ENCODE results near the gene RNF2. TPM values are rescaled to one million over a fixed set of nuclear protein-coding genes. Genes with fewer than 3 reads are reported as not detected.

RNF2 gene
- total RNA-seq, 4 donors from 2014 or later: 15.2 to 29.1 (median 20.5) TPM

DNA sequence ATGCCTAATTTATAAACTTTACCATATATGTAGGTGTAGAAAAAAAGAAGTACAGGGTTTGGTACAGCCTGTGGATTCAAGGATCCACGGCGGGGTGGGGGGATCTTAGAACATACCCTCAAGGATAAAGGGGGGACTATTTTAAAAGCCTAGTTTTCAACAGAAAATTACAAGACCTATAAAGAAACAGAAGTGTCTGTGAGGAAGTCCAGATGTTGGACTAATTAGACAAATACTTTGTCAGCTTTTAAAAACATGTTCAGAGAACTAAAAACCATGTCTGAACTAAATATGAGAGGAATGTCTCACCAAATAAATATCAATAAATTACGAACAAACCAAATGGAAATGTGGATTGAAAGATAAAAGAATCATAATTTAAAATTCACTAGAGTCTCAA is 59.8 kb downstream of the RNF2 start:
- no peak for TF ChIP-seq POLR2AphosphoS5 (IDR thresholded peaks at IDR 0.05)
- TF ChIP-seq POLR2A (IDR thresholded peaks at IDR 0.05): no peak
- TF ChIP-seq, protein P1, sequence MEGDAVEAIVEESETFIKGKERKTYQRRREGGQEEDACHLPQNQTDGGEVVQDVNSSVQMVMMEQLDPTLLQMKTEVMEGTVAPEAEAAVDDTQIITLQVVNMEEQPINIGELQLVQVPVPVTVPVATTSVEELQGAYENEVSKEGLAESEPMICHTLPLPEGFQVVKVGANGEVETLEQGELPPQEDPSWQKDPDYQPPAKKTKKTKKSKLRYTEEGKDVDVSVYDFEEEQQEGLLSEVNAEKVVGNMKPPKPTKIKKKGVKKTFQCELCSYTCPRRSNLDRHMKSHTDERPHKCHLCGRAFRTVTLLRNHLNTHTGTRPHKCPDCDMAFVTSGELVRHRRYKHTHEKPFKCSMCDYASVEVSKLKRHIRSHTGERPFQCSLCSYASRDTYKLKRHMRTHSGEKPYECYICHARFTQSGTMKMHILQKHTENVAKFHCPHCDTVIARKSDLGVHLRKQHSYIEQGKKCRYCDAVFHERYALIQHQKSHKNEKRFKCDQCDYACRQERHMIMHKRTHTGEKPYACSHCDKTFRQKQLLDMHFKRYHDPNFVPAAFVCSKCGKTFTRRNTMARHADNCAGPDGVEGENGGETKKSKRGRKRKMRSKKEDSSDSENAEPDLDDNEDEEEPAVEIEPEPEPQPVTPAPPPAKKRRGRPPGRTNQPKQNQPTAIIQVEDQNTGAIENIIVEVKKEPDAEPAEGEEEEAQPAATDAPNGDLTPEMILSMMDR (IDR thresholded peaks at IDR 0.05): no peak
- no peak for TF ChIP-seq EP300 (IDR thresholded peaks at IDR 0.05; ENCODE audit: low read depth)
- in situ Hi-C loops (cut with MboI; ENCODE audit: low pct_ligation_motif_present in 1 of 4, low pct_unique_long_range_greater_than_20kb in 1 of 4, low sequenced_read_pairs in 3 of 4) (no loop called here), intact Hi-C loops (cut with DNase I; ENCODE audit: low total_unique reads) (no loop called here)
- no peak for DNase-seq
- no peak overlapping the region for H3K27ac ChIP-seq
- 91 to 92% methylated on average over 3 of the region's 3 CpGs for WGBS, 2 donors (ENCODE audit: low coverage in 1 of 2)
- H3K36me3 ChIP-seq: peaks cover 0 to 23% (median 4%) of the 10 kb centered on the region in 4 donors
- no peaks in the 10 kb centered on the region for H3K27me3 ChIP-seq
- no peak overlapping the region for H3K4me3 ChIP-seq
- H3K4me1 ChIP-seq: peaks cover 0 to 7% (median 0%) of the 10 kb centered on the region in 4 donors
- H3K9me3 ChIP-seq: peaks cover 4 to 31% of the 10 kb centered on the region in 2 donors

DNA sequence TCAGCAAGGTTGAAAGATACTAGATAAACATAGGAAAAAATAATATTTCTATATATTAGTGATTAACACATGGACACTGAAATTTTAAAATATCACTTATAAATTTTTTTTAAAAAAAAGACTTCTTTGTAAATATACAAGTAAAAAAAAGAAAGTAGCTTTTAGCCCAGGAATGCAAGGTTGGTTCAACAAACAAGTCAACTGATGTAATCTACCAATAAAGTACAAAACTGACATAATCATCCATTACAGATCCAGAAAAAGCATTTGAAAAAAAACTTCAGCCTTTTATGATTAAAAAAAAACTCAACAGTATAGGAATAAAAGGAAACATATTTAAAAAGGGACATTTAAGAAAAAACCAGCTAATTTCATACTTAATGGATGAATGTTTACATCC is 63.0 kb downstream of the RNF2 start:
- in situ Hi-C loops (cut with MboI; ENCODE audit: low pct_ligation_motif_present in 1 of 4, low pct_unique_long_range_greater_than_20kb in 1 of 4, low sequenced_read_pairs in 3 of 4): no loop called here
- Histone ChIP-seq H3K27me3 (no peaks in the 10 kb centered on the region), H3K4me1 (peaks cover 0 to 7% (median 0%) of the 10 kb centered on the region in 4 donors), H3K4me3 (no peak overlapping the region), H3K36me3 (no peaks in the 10 kb centered on the region), H3K27ac (no peak overlapping the region), H3K9me3 (peaks cover 4 to 31% of the 10 kb centered on the region in 2 donors)
- TF ChIP-seq, protein P1 (IDR thresholded peaks at IDR 0.05): no peak
- TF ChIP-seq EP300 (IDR thresholded peaks at IDR 0.05; ENCODE audit: low read depth) (no peak), POLR2AphosphoS5 (IDR thresholded peaks at IDR 0.05) (no peak), POLR2A (IDR thresholded peaks at IDR 0.05) (no peak)
- intact Hi-C loops (cut with DNase I; ENCODE audit: low total_unique reads): no loop called here
- DNase-seq: no peak

DNA sequence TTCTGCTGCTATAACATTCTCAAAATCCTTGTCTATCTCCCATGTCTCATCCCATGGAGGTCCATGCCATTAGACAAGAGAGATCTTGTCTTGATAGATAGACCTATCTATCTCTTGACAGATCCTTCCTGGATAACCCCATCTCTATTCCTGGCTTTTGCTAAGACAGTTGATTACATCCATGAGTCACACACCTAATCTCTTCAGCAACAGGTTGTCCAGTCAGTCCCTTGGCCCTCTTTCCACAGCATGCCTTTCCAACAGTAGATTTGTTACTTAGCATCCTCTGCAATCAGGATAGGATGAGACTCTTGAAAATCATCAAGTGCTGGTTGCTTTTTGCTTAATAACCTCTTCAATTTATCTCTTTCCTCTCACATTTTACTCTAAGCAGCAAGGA is 64.8 kb downstream of the RNF2 start:
- no peak for DNase-seq
- H3K4me1 ChIP-seq: no peaks in the 10 kb centered on the region
- no peak overlapping the region for H3K4me3 ChIP-seq
- no peaks in the 10 kb centered on the region for H3K36me3 ChIP-seq
- no peaks in the 10 kb centered on the region for H3K27me3 ChIP-seq
- peaks cover 4 to 31% of the 10 kb centered on the region in 2 donors for H3K9me3 ChIP-seq
- intact Hi-C loops (cut with DNase I; ENCODE audit: low total_unique reads): no loop called here
- in situ Hi-C loops (cut with MboI; ENCODE audit: low pct_ligation_motif_present in 1 of 4, low pct_unique_long_range_greater_than_20kb in 1 of 4, low sequenced_read_pairs in 3 of 4): no loop called here
- TF ChIP-seq, protein P1 (IDR thresholded peaks at IDR 0.05): no peak
- no peak for TF ChIP-seq POLR2A (IDR thresholded peaks at IDR 0.05)
- TF ChIP-seq POLR2AphosphoS5 (IDR thresholded peaks at IDR 0.05): no peak
- TF ChIP-seq EP300 (IDR thresholded peaks at IDR 0.05; ENCODE audit: low read depth): no peak
- no peak overlapping the region for H3K27ac ChIP-seq

DNA sequence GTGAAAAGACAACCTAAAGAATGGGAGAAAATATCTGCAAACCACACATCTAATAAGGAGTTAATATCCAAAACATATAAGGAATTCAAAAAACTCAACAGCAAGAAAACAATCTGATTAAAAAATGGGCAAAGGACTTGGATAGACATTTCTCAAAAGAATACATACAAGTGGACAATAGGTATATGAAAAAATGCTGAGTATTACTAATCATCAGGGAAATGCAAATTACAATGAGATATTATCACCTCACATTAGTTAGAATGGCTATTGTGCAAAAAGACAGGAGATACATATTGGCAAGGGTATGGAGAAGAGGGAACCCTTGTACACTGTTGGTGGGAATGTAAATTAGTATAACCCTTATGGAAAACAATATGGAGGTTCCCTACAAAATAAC is 66.5 kb downstream of the RNF2 start:
- Histone ChIP-seq H3K27ac (no peak overlapping the region), H3K9me3 (peaks cover 4 to 23% of the 10 kb centered on the region in 2 donors), H3K27me3 (no peaks in the 10 kb centered on the region), H3K4me3 (no peak overlapping the region), H3K36me3 (no peaks in the 10 kb centered on the region), H3K4me1 (no peaks in the 10 kb centered on the region)
- intact Hi-C loops (cut with DNase I; ENCODE audit: low total_unique reads) (no loop called here), in situ Hi-C loops (cut with MboI; ENCODE audit: low pct_ligation_motif_present in 1 of 4, low pct_unique_long_range_greater_than_20kb in 1 of 4, low sequenced_read_pairs in 3 of 4) (no loop called here)
- no peak for DNase-seq
- TF ChIP-seq, protein P1 (IDR thresholded peaks at IDR 0.05): no peak
- TF ChIP-seq POLR2AphosphoS5 (IDR thresholded peaks at IDR 0.05) (no peak), POLR2A (IDR thresholded peaks at IDR 0.05) (no peak), EP300 (IDR thresholded peaks at IDR 0.05; ENCODE audit: low read depth) (no peak)
